ENCODE data around the gene NNAT. TPM values are rescaled to one million over a fixed set of nuclear protein-coding genes. Genes with fewer than 3 reads are reported as not detected.
"Not testable (repeated sequence)": the region's sequence is repeated elsewhere in the genome, so short reads cannot be mapped to it uniquely, and the experiment has no call there.

NNAT gene
- total RNA-seq, 1 donor from 2014 or later = 0.54 TPM

GRCh38 chr20:37481610-37482009, 39.4 kb upstream of the NNAT start:
- Mint-ChIP-seq H3K9me3 (ENCODE audit: unreplicated experiment) (peaks cover 6% of the 10 kb centered on the region), H3K4me1 (ENCODE audit: unreplicated experiment) (peaks cover 16% of the 10 kb centered on the region), H3K27ac (ENCODE audit: unreplicated experiment) (no peak overlapping the region), H3K27me3 (ENCODE audit: unreplicated experiment) (peaks cover 11% of the 10 kb centered on the region), H3K36me3 (ENCODE audit: low read depth, unreplicated experiment) (peaks cover 21% of the 10 kb centered on the region), H3K4me3 (ENCODE audit: unreplicated experiment) (no peak overlapping the region)
- DNase-seq (ENCODE audit: low spot score) = no peak
- no peak for TF ChIP-seq CTCF (IDR thresholded peaks at IDR 0.05; ENCODE audit: unreplicated experiment)

GRCh38 chr20:37484331-37484730, 36.7 kb upstream of the NNAT start:
- Mint-ChIP-seq H3K4me1 (ENCODE audit: unreplicated experiment) (peaks cover 14% of the 10 kb centered on the region), H3K4me3 (ENCODE audit: unreplicated experiment) (no peak overlapping the region), H3K36me3 (ENCODE audit: low read depth, unreplicated experiment) (peaks cover 21% of the 10 kb centered on the region), H3K9me3 (ENCODE audit: unreplicated experiment) (peaks cover 6% of the 10 kb centered on the region), H3K27me3 (ENCODE audit: unreplicated experiment) (peaks cover 14% of the 10 kb centered on the region), H3K27ac (ENCODE audit: unreplicated experiment) (peak overlapping the region; percentile 26)
- no peak for DNase-seq (ENCODE audit: low spot score)
- TF ChIP-seq CTCF (IDR thresholded peaks at IDR 0.05; ENCODE audit: unreplicated experiment) = no peak

- not testable (repeated sequence) for DNase-seq (ENCODE audit: low spot score); H3K4me3 Mint-ChIP-seq (ENCODE audit: unreplicated experiment); H3K9me3 Mint-ChIP-seq (ENCODE audit: unreplicated experiment); H3K27ac Mint-ChIP-seq (ENCODE audit: unreplicated experiment)
- Mint-ChIP-seq H3K4me1 (ENCODE audit: unreplicated experiment) (peaks cover 15% of the 10 kb centered on the region), H3K27me3 (ENCODE audit: unreplicated experiment) (peaks cover 16% of the 10 kb centered on the region), H3K36me3 (ENCODE audit: low read depth, unreplicated experiment) (peaks cover 21% of the 10 kb centered on the region)
Observed at GRCh38 chr20:37486209-37486608, 34.8 kb upstream of the NNAT start.

- DNase-seq (ENCODE audit: low spot score) = no peak
- peaks cover 18% of the 10 kb centered on the region for H3K36me3 Mint-ChIP-seq (ENCODE audit: low read depth, unreplicated experiment)
- no peak for TF ChIP-seq CTCF (IDR thresholded peaks at IDR 0.05; ENCODE audit: unreplicated experiment)
- peaks cover 9% of the 10 kb centered on the region for H3K4me1 Mint-ChIP-seq (ENCODE audit: unreplicated experiment)
- H3K27ac Mint-ChIP-seq (ENCODE audit: unreplicated experiment) = peak overlapping the region; percentile 5
- peak overlapping the region; percentile 19 for H3K4me3 Mint-ChIP-seq (ENCODE audit: unreplicated experiment)
- no peaks in the 10 kb centered on the region for H3K9me3 Mint-ChIP-seq (ENCODE audit: unreplicated experiment)
- H3K27me3 Mint-ChIP-seq (ENCODE audit: unreplicated experiment) = peaks cover 8% of the 10 kb centered on the region
Observed at GRCh38 chr20:37490663-37491350, 30.2 kb upstream of the NNAT start.

DNA sequence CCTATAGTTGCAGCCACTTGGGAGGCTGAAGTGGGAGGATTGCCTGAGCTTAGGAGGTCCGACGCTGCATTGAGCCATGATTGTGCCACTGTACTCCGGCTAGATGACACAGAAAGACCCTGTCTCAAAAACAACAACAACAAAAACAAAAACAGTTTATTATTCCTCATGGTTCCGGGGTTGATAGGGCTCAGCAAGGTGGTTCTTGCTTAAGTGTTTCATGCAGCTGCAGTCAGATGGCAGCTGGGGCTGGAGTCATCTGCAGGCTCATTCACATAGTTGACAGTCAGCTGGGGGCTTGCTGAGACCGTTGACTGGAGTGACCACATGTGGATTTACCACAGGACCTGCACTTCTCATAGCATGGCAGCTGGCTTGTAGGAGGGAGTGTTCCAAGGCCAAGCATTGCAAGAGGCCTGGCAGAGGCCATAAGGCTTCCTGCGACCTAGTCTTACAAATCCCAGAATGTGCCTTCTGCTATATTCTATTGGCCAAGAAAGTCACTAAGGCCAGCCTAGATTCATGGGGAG, 28.9 kb upstream of the NNAT start:
- H3K27ac Mint-ChIP-seq (ENCODE audit: unreplicated experiment) = no peak overlapping the region
- peaks cover 22% of the 10 kb centered on the region for H3K36me3 Mint-ChIP-seq (ENCODE audit: low read depth, unreplicated experiment)
- peaks cover 9% of the 10 kb centered on the region for H3K4me1 Mint-ChIP-seq (ENCODE audit: unreplicated experiment)
- DNase-seq (ENCODE audit: low spot score) = no peak
- H3K9me3 Mint-ChIP-seq (ENCODE audit: unreplicated experiment) = no peaks in the 10 kb centered on the region
- peaks cover 7% of the 10 kb centered on the region for H3K27me3 Mint-ChIP-seq (ENCODE audit: unreplicated experiment)
- no peak for TF ChIP-seq CTCF (IDR thresholded peaks at IDR 0.05; ENCODE audit: unreplicated experiment)
- H3K4me3 Mint-ChIP-seq (ENCODE audit: unreplicated experiment) = no peak overlapping the region

Data from endothelial cell (in vitro differentiated cells).